Calu3 (cell line): ENCODE data around the gene STRA8. TPM values are rescaled to one million over a fixed set of nuclear protein-coding genes. Genes with fewer than 3 reads are reported as not detected.

Source experiments
- BruUV-seq: library from RNA; stranded (reverse); fragments of 400-500 nt; replicated peaks from 2 replicates; lab custom pipeline; 2021; lab: Mats Ljungman, UMichigan
- CTCF ChIA-PET: fragments of 300-600 bp; sonication (Branson Sonifier 250); formaldehyde crosslinking; loops from one replicate; lab custom pipeline; 2022; ENCODE audit warnings: antibody characterized with exemption; lab: Charles Lee
- DNase-seq: peaks from one replicate; pipeline ENCODE4 v3.0.0; 2022
- H3K27ac Mint-ChIP-seq: one replicate; pipeline ENCODE4 v1.8.0; 2022; ENCODE audit warnings: mixed read lengths; ENCODE audit not compliant: unreplicated experiment
- H3K27me3 Mint-ChIP-seq: one replicate; pipeline ENCODE4 v1.8.0; 2022; ENCODE audit warnings: mixed read lengths; ENCODE audit not compliant: unreplicated experiment
- H3K36me3 Mint-ChIP-seq: one replicate; pipeline ENCODE4 v1.8.0; 2022; ENCODE audit warnings: mild to moderate bottlenecking, moderate library complexity, mixed read lengths; ENCODE audit not compliant: insufficient read depth, unreplicated experiment
- H3K4me1 Mint-ChIP-seq: one replicate; pipeline ENCODE4 v1.8.0; 2022; ENCODE audit warnings: mild to moderate bottlenecking, low read depth, mixed read lengths; ENCODE audit not compliant: unreplicated experiment
- H3K4me3 Mint-ChIP-seq: one replicate; pipeline ENCODE4 v1.8.0; 2022; ENCODE audit warnings: mild to moderate bottlenecking, low read depth, moderate library complexity, mixed read lengths; ENCODE audit not compliant: unreplicated experiment
- H3K9me3 Mint-ChIP-seq: one replicate; pipeline ENCODE4 v1.8.0; 2022; ENCODE audit warnings: low read depth, mixed read lengths; ENCODE audit not compliant: unreplicated experiment
- intact Hi-C: fragments of 100-400 bp; cut with micrococcal nuclease; formaldehyde crosslinking; loops from one replicate; pipeline ENCODE4 v1.10.0; 2022; ENCODE audit not compliant: unreplicated experiment
- microRNA-seq: library from miRNA; unstranded; fragments of <30 nt; microRNA quantifications from one replicate; pipeline ENCODE4 v1.2.0, GENCODE V29; 2022
- total RNA-seq: library from RNA; stranded (reverse); gene quantifications from 2 replicates; pipeline ENCODE4 v1.2.3, GENCODE V29; 2022
- TF ChIP-seq, protein P1 (sequence below): fragments of 200-600 bp; IDR thresholded peaks from one replicate; pipeline ENCODE4 v1.8.0; 2022; ENCODE audit warnings: antibody characterized with exemption; ENCODE audit not compliant: unreplicated experiment

The STRA8 gene
- total RNA-seq, 1 experiment from 2014 or later, result not detected

DNA sequence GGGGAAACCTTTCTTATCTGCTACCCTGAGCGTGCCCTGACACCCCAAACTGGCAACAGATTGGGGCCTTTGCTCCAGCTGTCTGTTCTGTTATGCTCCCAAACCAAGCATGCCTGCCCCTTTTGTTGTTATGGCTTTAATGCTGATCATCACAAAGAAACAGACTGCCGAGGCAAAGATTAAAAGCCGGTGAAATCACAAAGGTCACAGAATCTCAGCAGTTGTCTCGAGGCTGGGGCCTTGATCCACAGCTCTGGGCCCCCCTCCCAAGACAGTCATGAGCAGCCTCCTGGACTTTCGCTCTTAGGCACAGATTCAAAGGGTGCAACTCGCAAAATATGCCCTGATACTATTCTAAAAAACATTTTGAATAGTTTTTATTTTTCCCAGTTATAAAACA lies 65.6 kb downstream of the STRA8 start:
- peaks cover 8% of the 10 kb centered on the region for H3K27me3 Mint-ChIP-seq
- no TSS peak for BruUV-seq
- H3K4me3 Mint-ChIP-seq, result no peak overlapping the region
- no peaks in the 10 kb centered on the region for H3K4me1 Mint-ChIP-seq
- intact Hi-C loops, result no loop called here
- DNase-seq, result no peak
- TF ChIP-seq, protein P1, sequence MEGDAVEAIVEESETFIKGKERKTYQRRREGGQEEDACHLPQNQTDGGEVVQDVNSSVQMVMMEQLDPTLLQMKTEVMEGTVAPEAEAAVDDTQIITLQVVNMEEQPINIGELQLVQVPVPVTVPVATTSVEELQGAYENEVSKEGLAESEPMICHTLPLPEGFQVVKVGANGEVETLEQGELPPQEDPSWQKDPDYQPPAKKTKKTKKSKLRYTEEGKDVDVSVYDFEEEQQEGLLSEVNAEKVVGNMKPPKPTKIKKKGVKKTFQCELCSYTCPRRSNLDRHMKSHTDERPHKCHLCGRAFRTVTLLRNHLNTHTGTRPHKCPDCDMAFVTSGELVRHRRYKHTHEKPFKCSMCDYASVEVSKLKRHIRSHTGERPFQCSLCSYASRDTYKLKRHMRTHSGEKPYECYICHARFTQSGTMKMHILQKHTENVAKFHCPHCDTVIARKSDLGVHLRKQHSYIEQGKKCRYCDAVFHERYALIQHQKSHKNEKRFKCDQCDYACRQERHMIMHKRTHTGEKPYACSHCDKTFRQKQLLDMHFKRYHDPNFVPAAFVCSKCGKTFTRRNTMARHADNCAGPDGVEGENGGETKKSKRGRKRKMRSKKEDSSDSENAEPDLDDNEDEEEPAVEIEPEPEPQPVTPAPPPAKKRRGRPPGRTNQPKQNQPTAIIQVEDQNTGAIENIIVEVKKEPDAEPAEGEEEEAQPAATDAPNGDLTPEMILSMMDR, result no peak
- peaks cover 6% of the 10 kb centered on the region for H3K9me3 Mint-ChIP-seq
- H3K36me3 Mint-ChIP-seq, result no peaks in the 10 kb centered on the region
- CTCF ChIA-PET, result interaction anchor here (1.2 kb wide), 1 partner anchor 25 kb away, joined by 4 read pairs; no protein-coding TSS in a partner anchor
- no peak overlapping the region for H3K27ac Mint-ChIP-seq

DNA sequence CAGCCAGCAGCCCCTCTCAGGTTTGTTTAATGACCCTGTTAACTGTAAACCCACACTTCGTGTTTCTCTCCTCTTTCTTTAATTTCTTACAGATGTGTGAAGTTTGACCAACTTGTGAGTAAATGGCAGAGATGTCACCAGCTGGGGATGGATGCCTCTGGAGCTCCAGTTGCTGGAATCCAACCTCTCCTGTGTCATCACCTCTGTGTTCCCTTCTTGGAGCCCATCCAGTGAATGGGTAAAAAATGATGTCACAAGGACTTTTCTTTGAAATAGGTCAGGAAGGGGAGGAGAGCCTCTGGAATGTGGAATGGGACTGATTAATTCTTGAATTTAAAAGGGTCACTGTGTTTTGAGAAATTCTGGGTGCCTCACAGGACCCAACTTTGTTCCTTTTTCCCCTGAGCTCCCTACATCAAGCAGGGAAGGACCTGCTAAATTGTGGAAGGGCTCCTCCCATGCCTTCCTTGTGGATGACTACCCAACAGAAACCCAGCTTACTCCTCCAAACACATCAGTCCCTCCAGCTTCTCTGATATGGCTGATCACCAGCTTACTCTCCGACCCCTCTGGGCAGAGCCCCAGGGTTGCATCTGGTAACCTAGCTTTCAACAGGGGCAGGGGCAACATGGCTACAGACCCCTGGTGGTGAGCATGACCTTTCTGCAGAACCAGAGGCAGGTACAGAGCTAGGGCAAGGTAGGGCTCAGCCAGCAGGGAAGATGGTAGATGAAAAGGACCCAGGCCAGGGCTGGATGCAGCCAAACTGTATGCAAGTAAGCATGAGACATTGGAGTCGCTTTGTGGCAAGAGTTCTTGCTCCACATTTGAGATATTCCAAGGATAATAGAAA lies 67.5 kb downstream of the STRA8 start:
- no TSS peak for BruUV-seq
- CTCF ChIA-PET, result no interaction called here
- H3K9me3 Mint-ChIP-seq, result peaks cover 6% of the 10 kb centered on the region

More for the DNA sequence above, 67.5 kb downstream of the STRA8 start:
- no peak overlapping the region for H3K27ac Mint-ChIP-seq
- H3K4me3 Mint-ChIP-seq, result no peak overlapping the region
- intact Hi-C loops, result no loop called here
- TF ChIP-seq, protein P1, result no peak
- H3K27me3 Mint-ChIP-seq, result peaks cover 13% of the 10 kb centered on the region
- no peaks in the 10 kb centered on the region for H3K4me1 Mint-ChIP-seq
- peaks cover under 1% of the 10 kb centered on the region for H3K36me3 Mint-ChIP-seq
- DNase-seq, result no peak

Small RNA genes within 50 kb of the gene (microRNA-seq; reads per million reads assigned to microRNA genes)
- gene MIR6509, result 1.1 reads per million

Other genes starting within 250 kb of the STRA8 start
- gene AGBL3, start 247.3 kb upstream of the STRA8 start, total RNA-seq, result 5.4 and 6.3 TPM in 2 replicates
- gene TMEM140, start 85.8 kb upstream of the STRA8 start, total RNA-seq, result 4.2 and 11.4 TPM in 2 replicates
- gene CYREN, start 63.1 kb upstream of the STRA8 start, total RNA-seq, result 84.8 and 89.0 TPM in 2 replicates
- gene WDR91, start 22.3 kb upstream of the STRA8 start, total RNA-seq, result 21.2 and 24.3 TPM in 2 replicates